ENCODE data around the gene ANKRD49.

- TF ChIP-seq CTCF (IDR thresholded peaks at IDR 0.05) (no peak), POLR2A (IDR thresholded peaks at IDR 0.05) (no peak)
Observed at GRCh38 chr11:94545264-94546161, 51.7 kb downstream of the ANKRD49 start.

Data from uterus (tissue), 2 donors.